AG04450 (cell line): Measurements from ENCODE around the gene SOX10. TPM values are rescaled to one million over a fixed set of nuclear protein-coding genes. Genes with fewer than 3 reads are reported as not detected.
"Not testable (repeated sequence)": the region's sequence is repeated elsewhere in the genome, so short reads cannot be mapped to it uniquely, and the experiment has no call there.

Source experiments
- CTCF ChIA-PET: fragments of 300-600, 350-600 bp; formaldehyde crosslinking; extraction: SDS; loops from one replicate; lab custom pipeline; 2022; ENCODE audit warnings: antibody characterized with exemption, inconsistent platforms; lab: Charles Lee
- POLR2A ChIA-PET: fragments of 350-600 bp; formaldehyde crosslinking; extraction: SDS; loops from one replicate; lab custom pipeline; 2021; ENCODE audit warnings: antibody characterized with exemption, inconsistent platforms; lab: Yijun Ruan, JAX
- DNase-seq: peaks from one replicate; pipeline ENCODE4 v3.0.0-alpha.2; 2011; ENCODE audit warnings: low read depth, low spot score
- H3K27ac ChIP-seq: one replicate; pipeline ENCODE4 v1.5.1; 2012; ENCODE audit warnings: low read depth, low read length, control low read depth
- H3K27me3 ChIP-seq: one replicate; pipeline ENCODE4 v1.6.0; 2012; ENCODE audit warnings: low read length; ENCODE audit not compliant: control insufficient read depth, insufficient read depth
- H3K4me3 ChIP-seq: 2 replicates; pipeline ENCODE4 v1.5.1; 2011; ENCODE audit warnings: mild to moderate bottlenecking, low read depth, low read length, control low read depth
- H3K9me3 ChIP-seq: 2 replicates; pipeline ENCODE4 v1.5.1; 2012; ENCODE audit warnings: low read length; ENCODE audit not compliant: control insufficient read depth, insufficient read depth
- polyA plus RNA-seq: library from polyadenylated mRNA; depleted of rRNA; stranded (reverse); fragments of >200 nt; gene quantifications from 2 replicates; pipeline ENCODE4 v1.2.3, GENCODE V29; 2011
- TF ChIP-seq, protein P1 (sequence below): IDR thresholded peaks from 2 replicates; pipeline ENCODE4 v1.5.1; 2011; ENCODE audit warnings: low read depth, low read length, control low read depth, inconsistent platforms

SOX10 gene
- polyA plus RNA-seq, 1 experiment, result not detected

- Histone ChIP-seq H3K27ac (no peak overlapping the region), H3K27me3 (peaks cover 3% of the 10 kb centered on the region), H3K9me3 (peaks cover 5% of the 10 kb centered on the region; the same call in 1 of the 2 replicates), H3K4me3 (no peak overlapping the region)
- TF ChIP-seq, protein P1, sequence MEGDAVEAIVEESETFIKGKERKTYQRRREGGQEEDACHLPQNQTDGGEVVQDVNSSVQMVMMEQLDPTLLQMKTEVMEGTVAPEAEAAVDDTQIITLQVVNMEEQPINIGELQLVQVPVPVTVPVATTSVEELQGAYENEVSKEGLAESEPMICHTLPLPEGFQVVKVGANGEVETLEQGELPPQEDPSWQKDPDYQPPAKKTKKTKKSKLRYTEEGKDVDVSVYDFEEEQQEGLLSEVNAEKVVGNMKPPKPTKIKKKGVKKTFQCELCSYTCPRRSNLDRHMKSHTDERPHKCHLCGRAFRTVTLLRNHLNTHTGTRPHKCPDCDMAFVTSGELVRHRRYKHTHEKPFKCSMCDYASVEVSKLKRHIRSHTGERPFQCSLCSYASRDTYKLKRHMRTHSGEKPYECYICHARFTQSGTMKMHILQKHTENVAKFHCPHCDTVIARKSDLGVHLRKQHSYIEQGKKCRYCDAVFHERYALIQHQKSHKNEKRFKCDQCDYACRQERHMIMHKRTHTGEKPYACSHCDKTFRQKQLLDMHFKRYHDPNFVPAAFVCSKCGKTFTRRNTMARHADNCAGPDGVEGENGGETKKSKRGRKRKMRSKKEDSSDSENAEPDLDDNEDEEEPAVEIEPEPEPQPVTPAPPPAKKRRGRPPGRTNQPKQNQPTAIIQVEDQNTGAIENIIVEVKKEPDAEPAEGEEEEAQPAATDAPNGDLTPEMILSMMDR, result no peak
- ChIA-PET POLR2A (no interaction called here), CTCF (no interaction called here)
- no peak for DNase-seq
Observed at GRCh38 chr22:37981282-37982011, 2.9 kb downstream of the SOX10 start.

DNA sequence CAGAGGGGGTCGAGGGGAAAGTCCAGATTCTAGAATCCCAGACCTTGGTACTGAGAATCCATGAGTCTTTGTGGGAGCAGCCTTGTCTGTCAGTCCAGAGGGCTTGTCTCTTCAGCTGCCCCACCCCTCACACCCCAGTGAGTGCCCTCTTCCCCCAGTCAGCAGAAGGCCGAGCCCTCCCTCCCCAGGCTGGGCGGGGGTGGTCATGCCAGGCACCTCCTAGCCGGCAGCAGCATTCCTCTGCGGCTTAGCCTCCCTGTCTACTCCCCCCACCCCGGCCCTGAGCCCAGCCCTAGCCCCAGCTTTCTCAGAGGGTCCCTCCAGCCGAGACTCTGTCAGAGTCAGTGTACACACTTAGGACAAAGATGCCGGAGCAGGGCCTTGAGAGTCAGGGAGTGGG, 4.6 kb downstream of the SOX10 start:
- DNase-seq, result no peak
- Histone ChIP-seq H3K4me3 (no peak overlapping the region), H3K27me3 (peaks cover 3% of the 10 kb centered on the region), H3K9me3 (peaks cover 5% of the 10 kb centered on the region; the same call in 1 of the 2 replicates), H3K27ac (no peak overlapping the region)
- TF ChIP-seq, protein P1, result no peak
- POLR2A ChIA-PET, result no interaction called here
- CTCF ChIA-PET, result no interaction called here

DNA sequence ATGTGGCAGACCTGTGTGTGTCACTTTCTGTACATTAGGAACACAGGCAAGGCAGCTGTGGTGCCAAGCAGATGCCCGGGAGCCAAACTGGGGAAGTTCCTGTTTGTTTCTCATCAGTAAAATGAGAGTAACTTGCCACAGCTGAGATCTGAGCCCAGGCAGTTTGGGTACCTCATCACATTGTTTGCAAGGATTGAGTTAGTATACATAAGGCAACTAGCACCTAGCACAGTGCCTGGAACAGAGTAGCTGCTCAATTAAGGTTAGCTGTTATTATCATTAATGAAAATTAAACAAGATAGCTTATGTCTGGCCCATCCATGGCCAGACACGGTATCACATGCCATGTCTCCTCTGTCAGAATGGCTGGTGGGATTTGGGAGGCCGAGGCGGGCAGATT, 7.8 kb downstream of the SOX10 start:
- no peaks in the 10 kb centered on the region; the same call in 1 of the 2 replicates for H3K9me3 ChIP-seq
- H3K4me3 ChIP-seq, result no peak overlapping the region
- POLR2A ChIA-PET, result interaction anchor here (0.6 kb wide), 1 partner anchor 482 kb away, joined by 3 read pairs; no protein-coding TSS in a partner anchor
- H3K27me3 ChIP-seq, result no peaks in the 10 kb centered on the region
- TF ChIP-seq, protein P1, result no peak
- DNase-seq, result no peak
- no peak overlapping the region for H3K27ac ChIP-seq
- CTCF ChIA-PET, result interaction anchor here (0.7 kb wide), 1 partner anchor 11 kb away, joined by 4 read pairs; no protein-coding TSS in a partner anchor

GRCh38 chr22:37976022-37976421, 8.3 kb downstream of the SOX10 start:
- not testable (repeated sequence) for H3K27me3 ChIP-seq, DNase-seq, H3K9me3 ChIP-seq, H3K27ac ChIP-seq, H3K4me3 ChIP-seq
- ChIA-PET CTCF (interaction anchor here (0.7 to 1.2 kb wide), 2 partner anchors 10 to 113 kb away, joined by 4 read pairs; no protein-coding TSS in a partner anchor), POLR2A (interaction anchor here (0.6 kb wide), 1 partner anchor 481 kb away, joined by 3 read pairs; no protein-coding TSS in a partner anchor)

GRCh38 chr22:37975153-37975552, 9.2 kb downstream of the SOX10 start:
- no peaks in the 10 kb centered on the region for H3K9me3 ChIP-seq
- no peaks in the 10 kb centered on the region for H3K27me3 ChIP-seq
- TF ChIP-seq, protein P1, result no peak
- POLR2A ChIA-PET, result no interaction called here
- no peak for DNase-seq
- CTCF ChIA-PET, result interaction anchor here (1.2 kb wide), 1 partner anchor 112 kb away, joined by 4 read pairs; no protein-coding TSS in a partner anchor
- H3K4me3 ChIP-seq, result no peak overlapping the region
- no peak overlapping the region for H3K27ac ChIP-seq
